Glutamatergic neuron (in vitro differentiated cells): Measurements from ENCODE around the gene PROX1. TPM values are rescaled to one million over a fixed set of nuclear protein-coding genes. Genes with fewer than 3 reads are reported as not detected.

Experiments used
- DNase-seq: peaks from one replicate; pipeline ENCODE4 v3.0.0; 2022
- H3K27ac Mint-ChIP-seq: one replicate; pipeline ENCODE4 v1.8.0; 2020; ENCODE audit warnings: mild to moderate bottlenecking, mixed read lengths, inconsistent platforms; ENCODE audit not compliant: unreplicated experiment
- H3K27me3 Mint-ChIP-seq: one replicate; pipeline ENCODE4 v1.8.0; 2020; ENCODE audit warnings: mild to moderate bottlenecking, moderate library complexity, mixed read lengths, inconsistent platforms; ENCODE audit not compliant: unreplicated experiment
- H3K36me3 Mint-ChIP-seq: one replicate; pipeline ENCODE4 v1.8.0; 2020; ENCODE audit warnings: mild to moderate bottlenecking, mixed read lengths, inconsistent platforms; ENCODE audit not compliant: unreplicated experiment
- H3K4me1 Mint-ChIP-seq: one replicate; pipeline ENCODE4 v1.8.0; 2020; ENCODE audit warnings: mild to moderate bottlenecking, low read depth, mixed read lengths, inconsistent platforms; ENCODE audit not compliant: unreplicated experiment
- H3K4me3 Mint-ChIP-seq: one replicate; pipeline ENCODE4 v1.8.0; 2020; ENCODE audit warnings: mild to moderate bottlenecking, mixed read lengths, inconsistent platforms; ENCODE audit not compliant: unreplicated experiment
- H3K9me3 Mint-ChIP-seq: one replicate; pipeline ENCODE4 v1.8.0; 2020; ENCODE audit warnings: mild to moderate bottlenecking, moderate library complexity, mixed read lengths, inconsistent platforms; ENCODE audit not compliant: unreplicated experiment
- CTCF ChIP-seq: fragments of 200-600 bp; sonication (generic); IDR thresholded peaks from one replicate; pipeline ENCODE4 v1.5.0; 2021; ENCODE audit not compliant: partially characterized antibody, unreplicated experiment
- total RNA-seq: library from RNA; stranded (reverse); fragmentation: NEBNext Ultra II Directional; extraction: Animal tissue kit (Norgen Biotek cat#: 25700); gene quantifications from one replicate; pipeline ENCODE4 v1.2.1, GENCODE V29; 2021; ENCODE audit not compliant: unreplicated experiment

The PROX1 gene
- total RNA-seq, 1 donor from 2014 or later = 68.4 TPM

- Mint-ChIP-seq H3K36me3 (peaks cover 4% of the 10 kb centered on the region), H3K4me3 (no peak overlapping the region), H3K27me3 (no peaks in the 10 kb centered on the region), H3K4me1 (peaks cover 31% of the 10 kb centered on the region), H3K27ac (no peak overlapping the region), H3K9me3 (peaks cover 2% of the 10 kb centered on the region)
- no peak for TF ChIP-seq CTCF
- DNase-seq = no peak
Measured at GRCh38 chr1:214022810-214023425, 35.1 kb downstream of the PROX1 start.

GRCh38 chr1:214026985-214027384 lies 39.2 kb downstream of the PROX1 start:
- Mint-ChIP-seq H3K27me3 (peaks cover 2% of the 10 kb centered on the region), H3K36me3 (peaks cover 4% of the 10 kb centered on the region), H3K27ac (peak overlapping the region; percentile 44), H3K4me1 (peaks cover 39% of the 10 kb centered on the region), H3K9me3 (peaks cover 2% of the 10 kb centered on the region), H3K4me3 (peak overlapping the region; percentile 4)
- DNase-seq = no peak
- no peak for TF ChIP-seq CTCF

- DNase-seq = no peak
- Mint-ChIP-seq H3K27ac (peak overlapping the region; percentile 44), H3K36me3 (peaks cover 4% of the 10 kb centered on the region), H3K9me3 (peaks cover 2% of the 10 kb centered on the region), H3K4me1 (peaks cover 39% of the 10 kb centered on the region), H3K27me3 (peaks cover 2% of the 10 kb centered on the region), H3K4me3 (peak overlapping the region; percentile 4)
- no peak for TF ChIP-seq CTCF
Measured at GRCh38 chr1:214027498-214027897, 39.7 kb downstream of the PROX1 start.

GRCh38 chr1:214028095-214028494 lies 40.3 kb downstream of the PROX1 start:
- no peak overlapping the region for H3K27ac Mint-ChIP-seq
- peaks cover 38% of the 10 kb centered on the region for H3K4me1 Mint-ChIP-seq
- H3K27me3 Mint-ChIP-seq = peaks cover 4% of the 10 kb centered on the region
- DNase-seq = no peak
- peaks cover 2% of the 10 kb centered on the region for H3K9me3 Mint-ChIP-seq
- peaks cover 4% of the 10 kb centered on the region for H3K36me3 Mint-ChIP-seq
- H3K4me3 Mint-ChIP-seq = no peak overlapping the region
- no peak for TF ChIP-seq CTCF

- peaks cover 38% of the 10 kb centered on the region for H3K4me1 Mint-ChIP-seq
- H3K27ac Mint-ChIP-seq = peak overlapping the region; percentile 77
- peaks cover 4% of the 10 kb centered on the region for H3K36me3 Mint-ChIP-seq
- DNase-seq = no peak
- H3K9me3 Mint-ChIP-seq = peaks cover 2% of the 10 kb centered on the region
- H3K27me3 Mint-ChIP-seq = peaks cover 4% of the 10 kb centered on the region
- peak overlapping the region; percentile 9 for H3K4me3 Mint-ChIP-seq
- no peak for TF ChIP-seq CTCF
Measured at GRCh38 chr1:214028649-214029406, 41.1 kb downstream of the PROX1 start.
